ENCODE results near the gene B9D1. TPM values are rescaled to one million over a fixed set of nuclear protein-coding genes. Genes with fewer than 3 reads are reported as not detected.

The B9D1 gene
- total RNA-seq, 1 donor from 2014 or later = 16.5 TPM

DNA sequence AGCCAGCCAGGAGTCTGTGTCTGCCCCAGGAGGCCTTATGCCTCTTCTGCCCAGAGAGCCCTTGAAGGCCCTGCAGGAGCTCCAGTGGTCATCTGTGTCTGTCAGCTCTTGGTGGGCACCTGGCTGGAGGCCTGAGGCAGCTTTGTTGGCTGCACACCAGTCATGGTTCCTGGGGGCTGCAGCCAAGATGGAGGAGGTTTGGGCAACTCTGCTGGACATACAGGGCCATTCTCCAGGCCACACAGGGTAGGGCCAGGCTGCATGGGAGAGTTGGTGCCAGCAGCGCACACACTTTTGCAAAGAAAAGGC, 29.4 kb downstream of the B9D1 start:
- H3K36me3 Mint-ChIP-seq (ENCODE audit: unreplicated experiment) = peaks cover 7% of the 10 kb centered on the region
- H3K27ac Mint-ChIP-seq (ENCODE audit: unreplicated experiment) = no peak overlapping the region
- H3K9me3 Mint-ChIP-seq (ENCODE audit: unreplicated experiment) = no peaks in the 10 kb centered on the region
- TF ChIP-seq, protein P1, sequence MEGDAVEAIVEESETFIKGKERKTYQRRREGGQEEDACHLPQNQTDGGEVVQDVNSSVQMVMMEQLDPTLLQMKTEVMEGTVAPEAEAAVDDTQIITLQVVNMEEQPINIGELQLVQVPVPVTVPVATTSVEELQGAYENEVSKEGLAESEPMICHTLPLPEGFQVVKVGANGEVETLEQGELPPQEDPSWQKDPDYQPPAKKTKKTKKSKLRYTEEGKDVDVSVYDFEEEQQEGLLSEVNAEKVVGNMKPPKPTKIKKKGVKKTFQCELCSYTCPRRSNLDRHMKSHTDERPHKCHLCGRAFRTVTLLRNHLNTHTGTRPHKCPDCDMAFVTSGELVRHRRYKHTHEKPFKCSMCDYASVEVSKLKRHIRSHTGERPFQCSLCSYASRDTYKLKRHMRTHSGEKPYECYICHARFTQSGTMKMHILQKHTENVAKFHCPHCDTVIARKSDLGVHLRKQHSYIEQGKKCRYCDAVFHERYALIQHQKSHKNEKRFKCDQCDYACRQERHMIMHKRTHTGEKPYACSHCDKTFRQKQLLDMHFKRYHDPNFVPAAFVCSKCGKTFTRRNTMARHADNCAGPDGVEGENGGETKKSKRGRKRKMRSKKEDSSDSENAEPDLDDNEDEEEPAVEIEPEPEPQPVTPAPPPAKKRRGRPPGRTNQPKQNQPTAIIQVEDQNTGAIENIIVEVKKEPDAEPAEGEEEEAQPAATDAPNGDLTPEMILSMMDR (IDR thresholded peaks at IDR 0.05) = no peak
- no peaks in the 10 kb centered on the region for H3K27me3 Mint-ChIP-seq (ENCODE audit: unreplicated experiment)
- peaks cover 29% of the 10 kb centered on the region for H3K4me1 Mint-ChIP-seq (ENCODE audit: unreplicated experiment)
- H3K4me3 Mint-ChIP-seq (ENCODE audit: unreplicated experiment) = no peak overlapping the region
- no peak for DNase-seq (ENCODE audit: extremely low spot score, unreplicated experiment)

DNA sequence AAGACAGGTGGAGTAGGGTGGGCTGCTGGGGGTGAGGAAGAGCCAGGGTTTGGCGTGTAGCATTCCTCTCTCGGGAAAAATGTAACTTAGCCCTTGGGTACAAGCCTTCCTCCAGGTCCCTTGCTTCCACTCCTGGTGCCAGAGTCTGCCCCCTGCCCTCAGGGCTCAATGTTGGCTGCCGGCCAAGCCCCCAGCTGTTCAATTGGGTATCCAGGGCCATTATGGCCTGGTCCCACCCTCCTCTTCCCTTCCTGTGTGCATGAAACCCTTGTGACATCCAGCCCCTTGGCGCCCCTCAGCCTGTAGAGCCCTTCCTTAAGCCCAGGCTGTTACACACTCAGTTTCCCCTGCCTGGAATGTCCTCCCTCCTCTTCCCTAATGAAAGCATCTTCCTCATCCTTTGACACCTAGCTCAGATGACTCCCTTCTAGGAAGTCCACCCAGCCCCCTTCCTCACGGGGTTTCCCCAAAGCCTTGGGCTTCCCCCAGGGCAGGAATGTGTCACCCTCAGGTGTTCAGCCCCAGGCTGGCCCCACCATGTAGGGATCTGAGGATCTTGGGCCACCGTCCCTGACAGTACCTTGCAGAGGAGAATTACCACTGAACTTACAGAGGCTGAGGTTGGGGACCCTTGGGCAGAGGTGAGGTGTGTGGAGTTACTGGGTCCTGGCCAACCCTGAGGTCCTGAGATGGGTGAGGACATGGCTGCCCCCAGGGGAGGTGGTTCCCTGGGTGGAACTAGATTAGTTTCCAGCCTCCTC, 30.0 kb downstream of the B9D1 start:
- Mint-ChIP-seq H3K27me3 (ENCODE audit: unreplicated experiment) (no peaks in the 10 kb centered on the region), H3K36me3 (ENCODE audit: unreplicated experiment) (peaks cover 9% of the 10 kb centered on the region), H3K4me1 (ENCODE audit: unreplicated experiment) (peaks cover 30% of the 10 kb centered on the region), H3K27ac (ENCODE audit: unreplicated experiment) (no peak overlapping the region), H3K9me3 (ENCODE audit: unreplicated experiment) (no peaks in the 10 kb centered on the region), H3K4me3 (ENCODE audit: unreplicated experiment) (no peak overlapping the region)
- no peak for DNase-seq (ENCODE audit: extremely low spot score, unreplicated experiment)
- TF ChIP-seq, protein P1 (IDR thresholded peaks at IDR 0.05) = no peak

DNA sequence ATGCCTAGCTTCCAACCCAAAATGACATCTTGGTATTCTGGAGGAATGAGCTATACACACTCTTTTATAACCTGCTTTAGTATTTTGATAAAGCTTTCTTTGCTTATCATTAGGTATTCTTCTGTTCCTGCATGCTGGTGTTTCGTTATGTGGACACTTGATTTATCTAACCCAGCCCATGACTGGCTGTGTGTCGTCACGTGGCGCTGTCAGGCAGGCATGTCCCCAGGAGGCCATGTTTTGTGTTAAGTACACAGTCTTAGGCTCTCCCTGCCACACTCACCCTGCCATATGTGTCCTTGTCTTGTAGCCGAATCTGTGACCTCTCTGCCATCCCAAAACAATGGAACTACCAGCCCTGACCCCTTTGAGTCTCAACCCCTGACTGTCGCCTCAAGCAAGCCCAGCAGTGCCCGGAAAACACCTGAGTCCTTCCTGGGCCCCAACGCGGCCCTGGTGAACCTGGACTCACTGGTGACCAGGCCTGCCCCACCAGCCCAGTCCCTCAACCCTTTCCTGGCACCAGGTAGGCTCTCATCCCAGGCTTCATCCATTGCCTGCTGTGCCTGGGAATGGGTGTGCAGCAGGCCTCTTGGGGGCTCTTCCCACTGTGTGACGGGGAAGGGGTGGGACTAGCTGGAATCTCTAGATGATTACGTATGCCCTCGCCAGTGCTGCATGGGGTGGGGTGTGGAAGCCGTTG, 30.8 kb downstream of the B9D1 start:
- DNase-seq (ENCODE audit: extremely low spot score, unreplicated experiment) = no peak
- no peaks in the 10 kb centered on the region for H3K9me3 Mint-ChIP-seq (ENCODE audit: unreplicated experiment)

DNA sequence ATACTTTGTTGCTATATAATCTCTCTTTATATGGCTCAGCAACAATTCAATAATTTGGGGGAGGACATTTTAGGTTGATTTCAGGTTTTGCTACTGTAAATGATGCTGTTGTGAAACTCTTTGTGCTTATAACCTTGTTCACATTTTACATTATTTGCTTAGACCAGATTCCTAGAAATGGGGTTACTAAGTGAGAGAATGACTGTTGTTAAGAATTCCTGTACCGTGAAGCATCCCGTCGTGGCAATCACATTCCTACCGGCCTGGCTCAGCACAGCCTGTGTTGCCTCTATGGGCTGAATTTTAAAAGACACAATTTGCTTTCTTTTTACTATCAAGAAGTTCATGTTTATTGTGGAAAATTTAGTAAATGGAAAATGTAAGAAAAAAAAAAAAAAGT, 31.4 kb downstream of the B9D1 start:
- H3K27ac Mint-ChIP-seq (ENCODE audit: unreplicated experiment) = peak overlapping the region; percentile 68

More for the DNA sequence above, 30.8 kb downstream of the B9D1 start:
- peaks cover 9% of the 10 kb centered on the region for H3K36me3 Mint-ChIP-seq (ENCODE audit: unreplicated experiment)
- no peak overlapping the region for H3K4me3 Mint-ChIP-seq (ENCODE audit: unreplicated experiment)
- H3K4me1 Mint-ChIP-seq (ENCODE audit: unreplicated experiment) = peaks cover 39% of the 10 kb centered on the region
- peak overlapping the region; percentile 82 for H3K27ac Mint-ChIP-seq (ENCODE audit: unreplicated experiment)
- H3K27me3 Mint-ChIP-seq (ENCODE audit: unreplicated experiment) = no peaks in the 10 kb centered on the region
- TF ChIP-seq, protein P1 (IDR thresholded peaks at IDR 0.05) = no peak

DNA sequence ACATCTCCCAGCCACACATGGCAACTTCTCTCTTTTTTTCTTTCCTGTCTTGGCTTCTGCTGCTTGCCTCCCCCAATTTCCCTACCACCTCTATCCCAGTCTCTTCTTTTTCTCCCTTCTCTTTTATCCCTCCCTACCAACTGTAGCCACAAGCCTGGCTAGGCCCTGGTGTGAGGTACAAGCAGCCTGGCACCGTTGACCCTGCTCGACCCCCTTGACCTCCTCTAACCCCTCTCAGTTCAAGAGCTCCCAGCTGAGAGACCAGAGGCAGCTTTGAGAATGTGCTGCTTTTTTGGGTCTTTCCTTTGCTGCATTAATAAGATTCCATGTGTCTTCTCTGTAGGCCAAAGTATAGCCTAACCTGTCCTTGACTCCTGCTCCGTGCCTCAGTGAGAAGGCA, 32.3 kb downstream of the B9D1 start:
- no peak for DNase-seq (ENCODE audit: extremely low spot score, unreplicated experiment)
- TF ChIP-seq, protein P1 (IDR thresholded peaks at IDR 0.05) = no peak
- H3K36me3 Mint-ChIP-seq (ENCODE audit: unreplicated experiment) = peaks cover 14% of the 10 kb centered on the region
- H3K9me3 Mint-ChIP-seq (ENCODE audit: unreplicated experiment) = no peaks in the 10 kb centered on the region
- peak overlapping the region; percentile 68 for H3K27ac Mint-ChIP-seq (ENCODE audit: unreplicated experiment)
- no peak overlapping the region for H3K4me3 Mint-ChIP-seq (ENCODE audit: unreplicated experiment)
- peaks cover 44% of the 10 kb centered on the region for H3K4me1 Mint-ChIP-seq (ENCODE audit: unreplicated experiment)
- no peaks in the 10 kb centered on the region for H3K27me3 Mint-ChIP-seq (ENCODE audit: unreplicated experiment)

More for the DNA sequence above, 31.4 kb downstream of the B9D1 start:
- Mint-ChIP-seq H3K36me3 (ENCODE audit: unreplicated experiment) (peaks cover 10% of the 10 kb centered on the region), H3K27me3 (ENCODE audit: unreplicated experiment) (no peaks in the 10 kb centered on the region), H3K9me3 (ENCODE audit: unreplicated experiment) (no peaks in the 10 kb centered on the region), H3K4me3 (ENCODE audit: unreplicated experiment) (no peak overlapping the region), H3K4me1 (ENCODE audit: unreplicated experiment) (peaks cover 42% of the 10 kb centered on the region)
- no peak for DNase-seq (ENCODE audit: extremely low spot score, unreplicated experiment)
- TF ChIP-seq, protein P1 (IDR thresholded peaks at IDR 0.05) = peak; percentile 10
